ENCODE data around the gene TP53TG5. TPM values are rescaled to one million over a fixed set of nuclear protein-coding genes. Genes with fewer than 3 reads are reported as not detected.

Gene TP53TG5
- not detected in 2 replicates for total RNA-seq (2014; rRNA removed)
- polyA plus RNA-seq (2012) = 0.32 TPM

- no peak for DNase-seq (ENCODE audit: low read depth)
Observed at GRCh38 chr20:45378191-45378590, at the start of gene TP53TG5. Gene TP53TG5, minus strand, starts transcription at chr20:45378325. Its CDS starts 89 bp downstream, at chr20:45378236.

GRCh38 chr20:45427236-45428149 lies 49.4 kb upstream of the TP53TG5 start:
- no peak for DNase-seq (ENCODE audit: low read depth)

- no peak for DNase-seq (ENCODE audit: low read depth)
Observed at GRCh38 chr20:45426320-45427016, 48.3 kb upstream of the TP53TG5 start.

- no peak for DNase-seq (ENCODE audit: low read depth)
Observed at GRCh38 chr20:45425561-45425960, 47.4 kb upstream of the TP53TG5 start.

- DNase-seq (ENCODE audit: low read depth) = no peak
Observed at GRCh38 chr20:45423700-45424099, 45.6 kb upstream of the TP53TG5 start.

GRCh38 chr20:45420125-45420524 lies 42.0 kb upstream of the TP53TG5 start:
- no peak for DNase-seq (ENCODE audit: low read depth)

- DNase-seq (ENCODE audit: low read depth) = peak; percentile 99
Observed at GRCh38 chr20:45419188-45420091, 41.3 kb upstream of the TP53TG5 start.

GRCh38 chr20:45416917-45417316 lies 38.8 kb upstream of the TP53TG5 start:
- no peak for DNase-seq (ENCODE audit: low read depth)

GRCh38 chr20:45415822-45416637 lies 37.9 kb upstream of the TP53TG5 start, which contains the start of gene PIGT:
Gene PIGT, plus strand, starts transcription at chr20:45416141. Its CDS starts 16 bp downstream, at chr20:45416157.
- DNase-seq (ENCODE audit: low read depth) = peak; percentile 79

GRCh38 chr20:45413479-45413878 lies 35.4 kb upstream of the TP53TG5 start:
- DNase-seq (ENCODE audit: low read depth) = no peak

GRCh38 chr20:45412653-45413052 lies 34.5 kb upstream of the TP53TG5 start:
- DNase-seq (ENCODE audit: low read depth) = no peak

- DNase-seq (ENCODE audit: low read depth) = no peak
Observed at GRCh38 chr20:45410887-45411286, 32.8 kb upstream of the TP53TG5 start.

GRCh38 chr20:45409521-45410272 lies 31.6 kb upstream of the TP53TG5 start:
- DNase-seq (ENCODE audit: low read depth) = no peak

- DNase-seq (ENCODE audit: low read depth) = no peak
Observed at GRCh38 chr20:45408646-45409213, 30.6 kb upstream of the TP53TG5 start.

- DNase-seq (ENCODE audit: low read depth) = no peak
Observed at GRCh38 chr20:45407783-45408645, 29.9 kb upstream of the TP53TG5 start, which contains the start of gene DBNDD2. Gene DBNDD2, plus strand, starts transcription at chr20:45408289. Its CDS starts 179 bp downstream, at chr20:45408468.

- DNase-seq (ENCODE audit: low read depth) = no peak
Observed at GRCh38 chr20:45407067-45407745, 29.1 kb upstream of the TP53TG5 start.

GRCh38 chr20:45406260-45407066 lies 28.3 kb upstream of the TP53TG5 start:
- DNase-seq (ENCODE audit: low read depth) = no peak

Measured in LHCN-M2 (cell line).